K562 treated with DMSO at 1 percent for 4 hours (cell line): ENCODE results near the gene SPTBN4. TPM values are rescaled to one million over a fixed set of nuclear protein-coding genes. Genes with fewer than 3 reads are reported as not detected.

Experiments used
- total RNA-seq: library from RNA; unstranded; fragments of 300-600 nt; gene quantifications from 2 replicates; pipeline ENCODE4 v1.2.3, GENCODE V29; 2022; ENCODE audit not compliant: insufficient read depth

The SPTBN4 gene
- 1.8 and 3.7 TPM in 2 replicates for total RNA-seq

DNA sequence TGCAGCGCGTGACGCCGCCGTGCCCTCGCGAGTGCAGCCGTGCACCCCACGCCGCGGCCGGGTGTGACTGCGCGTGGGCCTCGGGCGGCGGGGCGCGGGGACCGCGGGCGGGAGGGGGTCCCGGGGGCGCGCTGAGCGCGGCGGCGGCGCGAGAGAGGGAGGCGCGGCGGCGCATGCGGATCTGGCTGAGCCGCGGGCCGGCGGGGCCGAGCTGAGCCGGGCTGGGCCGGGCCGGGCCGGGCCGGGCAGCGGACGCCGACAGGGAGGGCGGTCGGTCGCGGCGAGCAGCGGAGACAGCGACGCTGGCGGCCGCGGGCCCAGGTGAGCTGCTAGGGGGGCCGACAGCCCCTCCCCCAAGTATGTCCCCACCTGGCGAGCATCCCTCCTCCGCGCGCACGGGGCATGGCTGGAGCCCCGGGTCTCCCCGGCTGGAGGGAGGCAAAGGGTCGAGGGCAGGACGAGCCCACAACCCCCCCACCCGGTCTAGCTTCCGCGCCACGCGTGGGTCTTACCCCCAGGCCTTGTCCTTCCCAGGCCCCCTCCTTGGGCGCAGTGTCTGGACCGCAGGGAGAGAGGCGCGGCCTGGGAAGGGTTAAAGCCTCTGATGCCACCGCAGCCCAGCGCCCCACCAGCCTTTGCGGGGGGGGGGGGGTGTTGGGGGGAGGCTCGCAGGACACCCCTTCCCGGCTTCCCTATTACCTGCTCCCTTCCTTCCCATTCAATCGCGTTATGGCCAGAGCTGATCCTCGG is at the start of gene SPTBN4:
Gene SPTBN4, plus strand, starts transcription at position 17 of the 750 bp plus-strand sequence. CDS start 5,621 bp downstream, outside the sequence.

DNA sequence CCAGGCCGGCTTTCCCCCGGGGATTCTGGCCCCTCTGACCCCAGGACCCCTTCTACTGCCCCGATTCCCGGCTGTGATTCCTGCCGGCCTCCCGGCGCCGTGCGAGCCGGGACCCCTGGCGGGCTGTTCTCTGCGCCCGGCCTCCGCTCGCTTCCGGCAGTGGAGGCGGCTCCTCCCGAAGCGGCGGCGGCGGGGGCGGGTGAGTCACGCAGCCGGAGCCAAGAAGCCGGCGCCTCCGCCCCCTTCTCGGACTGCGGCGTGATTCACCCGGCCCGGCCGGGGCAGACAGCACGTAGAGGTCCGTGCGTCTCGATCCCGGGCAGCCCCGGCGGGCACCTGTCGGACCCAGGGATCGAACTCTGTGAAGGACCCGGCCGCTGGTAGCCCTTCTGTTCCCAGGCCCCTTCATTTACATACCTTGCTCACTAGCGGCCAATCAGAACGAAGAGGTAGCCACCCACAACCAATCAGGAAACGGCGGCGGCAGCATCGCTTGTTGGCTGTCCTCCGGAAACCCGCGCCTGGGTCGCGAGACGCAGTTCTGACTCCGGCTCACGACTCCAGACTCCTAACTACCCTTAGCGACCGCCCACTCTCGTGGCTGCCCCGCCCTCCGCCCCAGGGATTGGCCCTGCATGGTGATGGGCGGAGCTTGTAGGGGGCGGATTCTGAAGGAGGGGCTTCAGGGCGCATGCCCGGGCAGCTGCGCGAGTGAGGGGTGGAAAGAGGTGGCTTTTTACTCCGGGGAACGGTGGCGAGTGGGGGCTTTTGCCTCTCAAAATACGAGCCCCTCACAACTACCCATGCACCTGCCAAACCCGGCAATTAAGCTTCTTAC is 41.1 kb upstream of the SPTBN4 start, which contains the start of gene SERTAD1:
Gene SERTAD1, minus strand, starts transcription at position 543 of the 838 bp plus-strand sequence. CDS start 2,446 bp downstream, outside the sequence.

DNA sequence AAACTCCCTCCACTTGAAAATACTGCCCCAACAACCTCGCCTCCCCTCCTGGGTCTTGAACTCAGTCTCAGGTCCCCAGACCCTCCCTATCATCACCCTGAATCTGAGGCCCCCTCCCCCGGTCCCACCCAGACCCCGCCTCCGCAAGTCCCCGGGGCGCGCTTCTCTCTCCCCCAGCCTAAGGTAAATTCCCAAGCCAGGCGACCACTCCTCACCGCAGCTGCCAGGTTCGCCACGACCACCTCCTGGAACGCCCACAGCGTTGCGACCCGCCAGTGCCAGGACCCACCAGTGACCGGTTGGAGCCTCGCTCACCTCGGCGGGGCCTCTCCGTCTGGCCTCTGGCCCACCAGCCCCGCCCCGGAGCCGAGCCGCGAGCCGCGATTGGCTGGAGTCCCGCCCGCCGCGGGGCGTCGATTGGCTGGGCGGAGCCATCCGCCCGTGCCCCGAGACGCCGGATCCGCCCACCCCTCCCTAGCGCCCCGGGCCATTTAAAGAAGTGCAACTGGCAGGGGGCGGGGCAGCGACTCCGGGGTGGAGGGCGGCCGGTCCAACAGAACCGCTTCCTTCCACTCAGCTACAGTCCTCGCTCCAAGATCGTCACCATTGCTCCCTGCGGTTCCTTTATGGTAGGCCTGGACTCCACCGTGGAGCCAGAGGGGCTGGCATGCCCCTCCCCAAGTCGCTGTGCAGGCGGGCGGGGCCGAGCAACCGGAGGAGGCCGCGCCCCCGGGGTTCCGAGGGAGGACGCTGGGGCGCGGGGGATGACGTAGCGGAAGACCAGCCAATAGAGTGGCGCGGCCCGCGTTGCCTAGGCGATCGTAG is 22.6 kb upstream of the SPTBN4 start, which contains the start of gene SERTAD3:
Gene SERTAD3, minus strand, starts transcription at position 336 of the 825 bp plus-strand sequence. CDS start 2,255 bp downstream, outside the sequence.

DNA sequence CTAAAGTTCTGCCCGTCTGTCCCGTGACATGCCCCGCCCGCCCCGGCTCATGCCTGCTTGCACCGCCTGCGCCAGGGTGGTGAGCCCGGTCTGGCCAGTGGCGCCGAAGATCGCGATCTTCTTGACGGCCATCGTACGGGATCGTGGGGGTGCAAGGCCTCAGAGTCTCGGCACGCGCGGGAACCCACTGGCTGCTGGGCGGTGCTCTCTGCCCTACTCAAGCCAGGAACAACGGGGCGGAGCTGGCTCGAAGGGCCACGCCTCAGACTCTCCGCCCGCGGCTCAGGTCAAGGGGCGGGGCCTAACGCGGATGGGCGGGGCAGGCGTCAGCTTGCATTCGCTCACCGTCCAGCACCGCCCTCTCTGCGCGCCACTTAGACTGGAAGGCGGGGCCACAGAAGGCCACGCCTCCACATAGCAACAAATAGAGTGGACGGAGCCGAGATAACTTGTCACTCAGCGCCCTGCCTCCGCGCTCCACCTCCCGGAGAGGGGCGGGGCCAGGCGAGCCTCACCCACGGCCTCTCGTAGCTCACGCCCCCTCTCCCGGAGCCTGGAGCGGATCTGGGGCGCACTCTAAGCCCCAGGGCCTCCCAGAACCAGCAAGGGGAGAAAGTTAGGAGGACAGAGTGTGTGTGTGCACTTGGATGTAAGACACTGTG is 1.1 kb upstream of the SPTBN4 start, which contains the start of gene BLVRB:
Gene BLVRB, minus strand, starts transcription at position 189 of the 662 bp plus-strand sequence. Its CDS starts 57 bp downstream, at position 132.

DNA sequence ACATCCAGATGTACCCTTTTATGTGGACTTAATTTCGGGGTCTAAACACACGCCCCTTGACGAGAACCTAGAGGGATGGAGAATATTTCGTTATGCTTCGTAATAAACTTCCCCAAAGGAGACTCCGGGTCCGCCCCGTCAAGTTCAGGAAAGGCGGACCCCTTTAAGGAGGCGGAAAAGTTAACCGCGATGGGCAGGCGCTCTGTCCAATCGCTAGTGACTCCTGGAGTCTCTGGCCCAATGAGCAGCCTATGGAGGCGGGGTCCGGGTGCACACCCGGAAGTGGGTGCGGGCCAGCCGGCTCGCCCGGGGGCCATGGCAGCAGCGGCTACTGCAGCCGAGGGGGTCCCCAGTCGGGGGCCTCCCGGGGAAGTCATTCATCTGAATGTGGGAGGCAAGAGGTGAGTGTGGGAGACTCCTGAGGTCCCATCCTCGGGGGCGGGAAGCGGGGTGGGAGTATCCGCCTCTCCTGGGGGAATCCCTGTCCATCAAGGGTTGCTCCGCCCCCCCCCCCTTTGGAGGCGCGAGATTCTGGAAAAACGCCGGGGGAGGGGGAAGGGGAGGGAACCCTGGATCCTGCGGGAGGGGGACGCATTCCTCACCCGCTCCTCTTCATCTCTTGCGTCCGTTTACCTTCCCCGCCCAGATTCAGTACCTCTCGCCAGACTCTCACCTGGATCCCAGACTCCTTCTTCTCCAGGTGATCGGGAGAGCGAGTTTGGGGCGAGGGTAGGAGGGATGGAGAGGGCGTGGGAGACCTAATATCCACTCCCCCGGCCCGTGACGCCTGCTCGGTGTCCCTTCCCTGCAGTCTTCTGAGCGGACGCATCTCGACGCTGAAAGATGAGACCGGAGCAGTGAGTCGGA is 110.0 kb downstream of the SPTBN4 start, which contains the start of gene SHKBP1:
Gene SHKBP1, plus strand, starts transcription at position 289 of the 867 bp plus-strand sequence. Its CDS starts 27 bp downstream, at position 316.

DNA sequence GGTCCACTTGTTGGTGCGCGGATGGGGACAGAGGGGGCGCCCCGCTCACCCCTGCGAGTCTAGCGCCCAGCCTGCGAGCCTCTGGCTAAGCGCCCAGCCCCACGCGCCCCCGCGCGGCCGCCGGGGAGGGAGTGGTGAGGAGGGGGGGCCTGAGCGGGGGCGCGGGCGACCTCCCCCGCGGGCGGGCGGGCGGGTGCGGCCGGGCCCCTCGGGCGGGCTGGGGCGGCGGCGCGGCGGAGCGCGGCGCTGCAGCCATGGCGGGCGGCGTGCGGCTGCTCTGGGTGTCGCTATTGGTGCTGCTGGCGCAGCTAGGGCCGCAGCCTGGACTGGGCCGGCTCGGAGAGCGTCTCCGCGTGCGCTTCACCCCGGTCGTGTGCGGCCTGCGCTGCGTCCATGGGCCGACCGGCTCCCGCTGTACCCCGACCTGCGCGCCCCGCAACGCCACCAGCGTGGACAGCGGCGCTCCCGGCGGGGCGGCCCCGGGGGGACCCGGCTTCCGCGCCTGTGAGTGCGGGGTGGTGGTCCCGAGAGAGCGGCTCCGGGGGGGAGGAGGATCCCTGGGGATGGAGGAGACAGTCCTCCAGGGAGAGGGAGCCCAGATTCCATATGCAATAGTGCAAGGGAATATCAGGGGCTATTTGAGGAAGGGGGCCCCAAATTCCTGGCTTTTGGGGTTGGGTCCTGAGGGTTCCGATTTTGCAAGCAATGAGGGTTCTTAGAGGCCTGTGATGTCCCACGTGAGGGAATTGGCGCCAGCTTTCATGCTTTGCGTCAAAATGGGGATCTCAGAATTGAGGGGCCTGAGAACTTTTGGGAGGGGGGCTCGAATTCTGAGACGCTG is 134.6 kb downstream of the SPTBN4 start, which contains the start of gene LTBP4:
Gene LTBP4, plus strand, starts transcription at position 236 of the 841 bp plus-strand sequence. Its CDS starts 19 bp downstream, at position 255.

Other genes with a start within 250 kb of the SPTBN4 start
- not detected in 2 replicates for gene TTC9B, start 248.6 kb upstream of the SPTBN4 start, total RNA-seq
- 1.3 and 5.6 TPM in 2 replicates for gene CCNP, start 240.3 kb upstream of the SPTBN4 start, total RNA-seq
- 36.2 and 51.9 TPM in 2 replicates for gene AKT2, start 181.7 kb upstream of the SPTBN4 start, total RNA-seq
- gene C19orf47, start 118.6 kb upstream of the SPTBN4 start, total RNA-seq, result 8.1 and 9.8 TPM in 2 replicates
- gene PLD3, start 118.3 kb upstream of the SPTBN4 start, total RNA-seq, result 756 and 773 TPM in 2 replicates
- 0.24 TPM in 1 of 2 replicates, not detected in the other for gene HIPK4, start 76.8 kb upstream of the SPTBN4 start, total RNA-seq
- gene PRX, start 53.6 kb upstream of the SPTBN4 start, total RNA-seq, result 4.9 and 5.4 TPM in 2 replicates
- gene SERTAD1, start 41.0 kb upstream of the SPTBN4 start, total RNA-seq, result 49.5 and 51.2 TPM in 2 replicates
- 15.3 and 22.6 TPM in 2 replicates for gene SERTAD3, start 22.7 kb upstream of the SPTBN4 start, total RNA-seq
- gene BLVRB, start 1.3 kb upstream of the SPTBN4 start, total RNA-seq, result 1,097 and 1,296 TPM in 2 replicates
- gene SHKBP1, start 109.9 kb downstream of the SPTBN4 start, total RNA-seq, result 97.0 and 111 TPM in 2 replicates
- 179 and 282 TPM in 2 replicates for gene LTBP4, start 134.4 kb downstream of the SPTBN4 start, total RNA-seq
- 24.5 TPM in 2 replicates for gene NUMBL, start 223.7 kb downstream of the SPTBN4 start, total RNA-seq
- 14.3 and 21.5 TPM in 2 replicates for gene COQ8B, start 249.9 kb downstream of the SPTBN4 start, total RNA-seq